A673 (cell line): Measurements from ENCODE around the gene EFCAB8. TPM values are rescaled to one million over a fixed set of nuclear protein-coding genes. Genes with fewer than 3 reads are reported as not detected.

Source experiments
- BruUV-seq: library from RNA; stranded (reverse); fragments of 400-500 nt; replicated peaks from 2 replicates; lab custom pipeline; 2021; lab: Mats Ljungman, UMichigan
- CTCF ChIA-PET: fragments of 300-600 bp; sonication (Branson Sonifier 250); formaldehyde crosslinking; loops from one replicate; lab custom pipeline; 2022; ENCODE audit warnings: antibody characterized with exemption; lab: Charles Lee
- POLR2A ChIA-PET: fragments of 300-600 bp; sonication (Branson Sonifier 250); formaldehyde crosslinking; loops from one replicate; lab custom pipeline; 2022; ENCODE audit warnings: antibody characterized with exemption; ENCODE audit not compliant: low non-redundant PET; lab: Charles Lee
- DNase-seq: peaks from one replicate; pipeline ENCODE4 v3.0.0-alpha.2; 2015; ENCODE audit warnings: low spot score
- H3K27ac ChIP-seq: fragments of 200-600 bp; sonication (generic); 2 replicates; pipeline ENCODE4 v1.5.1; 2016; ENCODE audit warnings: mixed run types, low read depth, mild to moderate bottlenecking, mixed read lengths, antibody characterized with exemption, low read length; ENCODE audit not compliant: poor library complexity, severe bottlenecking
- H3K27me3 ChIP-seq: fragments of 200-600 bp; sonication (generic); replicated peaks from 2 replicates; pipeline ENCODE4 v1.6.1; 2017; ENCODE audit warnings: mixed run types, low read depth, mild to moderate bottlenecking, mixed read lengths, antibody characterized with exemption, low read length; ENCODE audit not compliant: insufficient read depth, poor library complexity
- H3K36me3 ChIP-seq: fragments of 200-600 bp; sonication (generic); 2 replicates; pipeline ENCODE4 v1.6.1; 2016; ENCODE audit warnings: mixed run types, mild to moderate bottlenecking, mixed read lengths, antibody characterized with exemption, low read length; ENCODE audit not compliant: insufficient read depth, poor library complexity, severe bottlenecking
- H3K4me1 ChIP-seq: fragments of 200-600 bp; sonication (generic); 2 replicates; pipeline ENCODE4 v1.6.1; 2017; ENCODE audit warnings: mixed run types, mild to moderate bottlenecking, mixed read lengths, antibody characterized with exemption, low read length; ENCODE audit not compliant: insufficient read depth, poor library complexity, severe bottlenecking
- H3K4me3 ChIP-seq: fragments of 200-600 bp; sonication (generic); 2 replicates; pipeline ENCODE4 v1.5.1; 2016; ENCODE audit warnings: low read depth, mixed run types, mild to moderate bottlenecking, mixed read lengths, low read length; ENCODE audit not compliant: poor library complexity, severe bottlenecking
- H3K9me3 ChIP-seq: fragments of 200-600 bp; sonication (generic); 2 replicates; pipeline ENCODE4 v1.6.1; 2016; ENCODE audit warnings: mixed run types, low read depth, mild to moderate bottlenecking, mixed read lengths, antibody characterized with exemption, low read length; ENCODE audit not compliant: poor library complexity, severe bottlenecking
- EZH2 ChIP-seq: fragments of 200-600 bp; sonication (generic); IDR thresholded peaks from 2 replicates; pipeline ENCODE4 v1.6.1; 2017; ENCODE audit warnings: borderline replicate concordance, low read depth, mild to moderate bottlenecking, mixed read lengths, antibody characterized with exemption, low read length; ENCODE audit not compliant: poor library complexity, severe bottlenecking
- intact Hi-C: fragments of 100-400 bp; cut with micrococcal nuclease; formaldehyde crosslinking; loops from one replicate; pipeline ENCODE4 v1.10.0; 2022; ENCODE audit not compliant: unreplicated experiment
- total RNA-seq: library from RNA; stranded (reverse); gene quantifications from 2 replicates; pipeline ENCODE4 v1.2.3, GENCODE V29; 2021
- TF ChIP-seq, protein P1 (sequence below): fragments of 300-800, 200-600 bp; sonication (generic); conservative IDR thresholded peaks from 2 replicates; pipeline ENCODE4 v1.5.1; 2017; ENCODE audit warnings: low read depth, mild to moderate bottlenecking, antibody characterized with exemption, low read length, moderate library complexity, mixed read lengths

The EFCAB8 gene
- total RNA-seq, 1 experiment from 2014 or later, result not detected

DNA sequence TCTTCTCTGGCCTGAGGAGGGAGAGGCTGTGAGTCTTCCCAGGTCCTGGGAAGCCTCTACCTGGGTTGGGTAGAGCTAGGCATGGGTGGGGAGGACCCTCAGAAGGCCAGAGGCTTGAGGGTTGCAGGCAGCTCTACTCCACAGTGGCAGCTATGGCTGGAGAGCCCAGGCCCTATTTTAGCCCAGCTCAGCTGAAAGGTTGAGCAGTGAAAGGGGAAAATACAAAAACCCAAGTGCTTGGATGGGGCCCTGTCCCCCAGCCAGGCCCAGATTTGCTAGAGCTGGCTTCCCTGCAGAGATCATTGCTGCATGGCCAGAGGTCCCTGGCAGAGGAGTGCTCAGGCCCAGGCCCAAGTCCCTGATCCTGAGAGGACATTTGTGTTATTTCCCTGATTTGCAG is 99.9 kb downstream of the EFCAB8 start:
- ChIA-PET POLR2A (no interaction called here), CTCF (no interaction called here)
- no TSS peak for BruUV-seq
- no peak overlapping the region for H3K27ac ChIP-seq
- H3K36me3 ChIP-seq, result no peaks in the 10 kb centered on the region
- peaks cover 10% of the 10 kb centered on the region for H3K9me3 ChIP-seq
- no peak for DNase-seq
- TF ChIP-seq EZH2, result no peak
- TF ChIP-seq, protein P1, sequence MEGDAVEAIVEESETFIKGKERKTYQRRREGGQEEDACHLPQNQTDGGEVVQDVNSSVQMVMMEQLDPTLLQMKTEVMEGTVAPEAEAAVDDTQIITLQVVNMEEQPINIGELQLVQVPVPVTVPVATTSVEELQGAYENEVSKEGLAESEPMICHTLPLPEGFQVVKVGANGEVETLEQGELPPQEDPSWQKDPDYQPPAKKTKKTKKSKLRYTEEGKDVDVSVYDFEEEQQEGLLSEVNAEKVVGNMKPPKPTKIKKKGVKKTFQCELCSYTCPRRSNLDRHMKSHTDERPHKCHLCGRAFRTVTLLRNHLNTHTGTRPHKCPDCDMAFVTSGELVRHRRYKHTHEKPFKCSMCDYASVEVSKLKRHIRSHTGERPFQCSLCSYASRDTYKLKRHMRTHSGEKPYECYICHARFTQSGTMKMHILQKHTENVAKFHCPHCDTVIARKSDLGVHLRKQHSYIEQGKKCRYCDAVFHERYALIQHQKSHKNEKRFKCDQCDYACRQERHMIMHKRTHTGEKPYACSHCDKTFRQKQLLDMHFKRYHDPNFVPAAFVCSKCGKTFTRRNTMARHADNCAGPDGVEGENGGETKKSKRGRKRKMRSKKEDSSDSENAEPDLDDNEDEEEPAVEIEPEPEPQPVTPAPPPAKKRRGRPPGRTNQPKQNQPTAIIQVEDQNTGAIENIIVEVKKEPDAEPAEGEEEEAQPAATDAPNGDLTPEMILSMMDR, result no peak
- no peak overlapping the region for H3K4me3 ChIP-seq
- H3K27me3 ChIP-seq, result no peaks in the 10 kb centered on the region
- no peaks in the 10 kb centered on the region for H3K4me1 ChIP-seq
- intact Hi-C loops, result no loop called here

DNA sequence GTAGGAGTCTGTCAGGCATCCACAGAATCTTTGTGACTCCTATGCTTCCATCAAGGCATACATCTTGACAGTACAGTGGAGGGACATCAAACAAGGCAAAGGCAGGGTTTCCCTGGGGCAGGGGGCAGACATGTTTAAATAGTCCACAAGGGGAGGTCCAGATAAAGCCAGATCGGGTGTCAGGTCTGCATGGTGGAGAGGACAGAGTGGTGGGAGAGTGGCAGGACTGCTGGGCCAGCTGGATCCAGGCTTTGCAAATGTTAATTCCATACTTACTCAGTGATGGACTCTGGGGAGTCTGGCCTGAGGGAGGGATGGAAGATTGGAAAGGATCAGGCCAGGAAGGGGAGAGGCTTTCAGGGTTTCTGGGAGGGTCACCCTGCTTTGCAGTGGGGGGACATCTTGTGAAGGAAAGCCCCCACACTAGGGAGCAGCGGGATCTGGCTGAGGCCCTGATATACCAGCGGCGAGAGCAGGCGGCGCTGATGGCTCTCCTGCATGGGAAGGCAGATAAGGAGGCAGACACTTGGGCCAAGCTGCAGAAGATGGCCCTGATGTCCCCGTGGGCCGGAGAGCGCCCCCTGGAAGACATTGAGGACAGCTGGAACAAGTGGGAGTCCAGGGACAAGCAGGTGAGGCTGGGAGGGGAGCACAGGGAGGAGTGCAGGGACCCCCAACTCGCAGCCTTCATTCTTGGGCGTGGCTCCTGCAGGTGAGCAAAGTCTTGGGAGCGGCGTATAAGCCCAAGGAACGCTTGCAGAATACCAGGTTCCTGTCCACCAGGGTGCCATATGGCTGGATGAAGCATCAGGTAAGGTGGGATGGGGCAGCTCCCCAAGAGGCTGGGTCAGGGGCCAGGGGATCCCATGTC is 100.9 kb downstream of the EFCAB8 start:
- Histone ChIP-seq H3K27ac (no peak overlapping the region), H3K36me3 (no peaks in the 10 kb centered on the region), H3K27me3 (no peaks in the 10 kb centered on the region), H3K9me3 (peaks cover 10% of the 10 kb centered on the region), H3K4me3 (no peak overlapping the region), H3K4me1 (no peaks in the 10 kb centered on the region)
- DNase-seq, result no peak
- CTCF ChIA-PET, result no interaction called here
- POLR2A ChIA-PET, result no interaction called here
- intact Hi-C loops, result no loop called here
- no TSS peak for BruUV-seq
- TF ChIP-seq, protein P1, result no peak
- TF ChIP-seq EZH2, result no peak

- TF ChIP-seq, protein P1, result no peak
- no peak for TF ChIP-seq EZH2
- Histone ChIP-seq H3K4me3 (no peak overlapping the region), H3K27ac (no peak overlapping the region), H3K4me1 (no peaks in the 10 kb centered on the region), H3K27me3 (no peaks in the 10 kb centered on the region), H3K9me3 (peaks cover 10% of the 10 kb centered on the region), H3K36me3 (no peaks in the 10 kb centered on the region)
- intact Hi-C loops, result no loop called here
- ChIA-PET CTCF (no interaction called here), POLR2A (no interaction called here)
- DNase-seq, result no peak
- no TSS peak for BruUV-seq
Measured at GRCh38 chr20:32960222-32960518, 101.4 kb downstream of the EFCAB8 start.
